ENCODE data around the gene VEGFA.

The VEGFA gene

GRCh38 chr6:43826730-43827129 is 56.7 kb downstream of the VEGFA start:
- no peak for DNase-seq

- no peak for DNase-seq
These were observed 57.9 kb downstream of the VEGFA start for GRCh38 chr6:43827898-43828297.

GRCh38 chr6:43828711-43829110 is 58.7 kb downstream of the VEGFA start:
- DNase-seq, result no peak

GRCh38 chr6:43829470-43829869 is 59.5 kb downstream of the VEGFA start:
- DNase-seq, result no peak

- DNase-seq, result no peak
These were observed 60.8 kb downstream of the VEGFA start for GRCh38 chr6:43830775-43831174.

GRCh38 chr6:43831191-43831590 is 61.2 kb downstream of the VEGFA start:
- DNase-seq, result no peak

GRCh38 chr6:43833223-43833995 is 63.4 kb downstream of the VEGFA start:
- DNase-seq, result no peak

- DNase-seq, result no peak
These were observed 64.0 kb downstream of the VEGFA start for GRCh38 chr6:43833996-43834390.

GRCh38 chr6:43834528-43835155 is 64.6 kb downstream of the VEGFA start:
- DNase-seq, result no peak

GRCh38 chr6:43835872-43836419 is 65.9 kb downstream of the VEGFA start:
- no peak for DNase-seq
